ENCODE data around the gene CRACR2B.

The CRACR2B gene

DNA sequence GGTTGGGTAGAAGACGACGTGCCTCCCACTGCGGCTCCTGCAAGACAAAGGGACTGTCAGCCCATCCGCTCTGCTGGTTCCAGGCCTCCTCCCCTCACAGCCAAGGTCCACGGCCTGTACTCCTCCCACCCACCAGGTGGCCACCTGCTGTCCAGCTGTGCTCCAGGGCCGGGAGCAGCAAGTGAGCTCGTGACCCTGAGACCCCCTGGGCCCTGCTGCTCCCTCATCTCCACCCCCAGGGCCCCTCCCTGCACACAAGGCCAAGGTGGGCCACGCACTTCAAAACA lies 42.4 kb downstream of the CRACR2B start:
- no peak for DNase-seq

GRCh38 chr11:870418-870817 lies 42.7 kb downstream of the CRACR2B start:
- DNase-seq, result no peak

- DNase-seq, result no peak
Observed at GRCh38 chr11:871472-871871, 43.8 kb downstream of the CRACR2B start.

GRCh38 chr11:872799-873198 lies 45.1 kb downstream of the CRACR2B start:
- no peak for DNase-seq

GRCh38 chr11:873706-874105 lies 46.0 kb downstream of the CRACR2B start:
- DNase-seq, result no peak

DNA sequence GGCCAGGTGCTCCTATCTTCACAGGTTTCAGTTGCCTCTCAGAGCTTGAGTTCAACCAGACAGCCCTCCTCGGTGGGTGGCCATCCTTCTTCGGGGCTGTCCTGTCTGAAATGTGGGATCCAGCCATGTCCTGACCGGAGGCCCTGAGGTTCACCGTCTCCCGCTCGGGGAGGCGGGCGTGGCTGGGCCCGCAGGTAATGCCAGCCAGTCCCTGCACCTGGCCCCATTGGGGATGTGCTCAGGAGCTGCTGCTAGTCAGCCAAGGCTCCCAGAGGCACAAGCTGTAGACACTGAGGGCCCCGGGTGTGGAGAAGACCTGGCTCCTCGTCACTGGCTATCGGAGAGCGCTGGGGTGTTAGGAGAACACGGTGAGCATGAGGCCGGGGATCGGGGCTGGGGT lies 47.5 kb downstream of the CRACR2B start:
- DNase-seq, result no peak

DNA sequence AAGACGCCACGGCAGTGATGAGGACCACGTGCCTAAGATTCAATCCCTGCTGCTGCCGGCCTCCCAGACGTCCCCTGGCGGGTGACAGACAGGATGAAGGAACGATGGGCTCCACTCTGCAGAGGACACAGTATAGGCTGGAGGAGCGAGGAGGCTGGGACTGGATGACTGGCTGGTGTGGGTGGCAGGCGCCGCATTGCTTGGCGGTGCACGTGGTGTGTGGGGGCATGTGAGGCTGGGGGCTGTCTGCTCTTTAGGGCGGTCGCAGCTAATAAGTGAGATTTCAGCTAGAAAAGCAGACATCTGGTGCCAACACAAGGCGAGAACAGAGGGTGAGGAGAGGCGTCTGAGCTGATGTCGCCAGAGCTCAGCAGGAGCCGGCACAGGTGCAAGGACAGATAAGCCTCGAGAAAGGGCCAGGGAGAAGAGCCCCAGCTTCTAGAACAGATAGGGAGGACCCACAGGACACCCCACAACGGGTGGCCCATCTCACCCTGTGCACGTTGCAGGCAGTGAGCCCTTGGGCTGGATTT lies 48.1 kb downstream of the CRACR2B start:
- DNase-seq, result no peak

DNA sequence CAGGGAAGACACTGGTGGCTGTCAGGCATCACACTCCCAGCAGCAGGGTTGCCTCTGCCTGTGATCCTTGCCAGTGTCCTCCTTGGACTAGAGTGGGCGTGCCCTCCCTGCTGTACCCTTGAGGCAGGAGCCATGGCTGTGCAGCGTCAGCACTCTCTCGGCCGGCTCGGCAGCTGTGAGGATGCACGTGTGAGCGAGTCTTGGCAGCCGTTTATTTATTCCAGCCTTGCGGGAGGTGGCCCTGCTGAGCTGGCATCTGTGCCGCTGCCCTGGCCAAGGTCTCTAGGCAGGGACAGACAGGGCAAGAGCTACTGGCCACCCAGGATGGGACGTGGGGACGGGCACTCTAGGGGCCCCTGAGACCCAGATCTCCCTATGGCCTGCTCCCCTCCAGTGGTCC lies 48.8 kb downstream of the CRACR2B start:
- DNase-seq, result no peak

- DNase-seq, result peak; percentile 16
Observed at GRCh38 chr11:877565-877964, 49.8 kb downstream of the CRACR2B start.

GRCh38 chr11:880447-880846 lies 52.7 kb downstream of the CRACR2B start:
- DNase-seq, result no peak
